Uterus (tissue), 4 donors: Measurements from ENCODE around the gene NDEL1. TPM values are rescaled to one million over a fixed set of nuclear protein-coding genes. Genes with fewer than 3 reads are reported as not detected.

ENCODE experiments used
- DNase-seq, 2 donors: peaks; one replicate each; pipeline ENCODE4 v3.0.0-alpha.2; 2019 to 2020
- H3K27ac ChIP-seq, 2 donors: fragments of 200-600 bp; sonication (generic); 1 replicate in 1 of 2; 2 replicates in 1 of 2; pipeline ENCODE4 v1.5.1; 2016 to 2018
- H3K27me3 ChIP-seq, 2 donors: fragments of 200-600 bp; sonication (generic); one replicate each; pipeline ENCODE4 v1.5.1; 2018 to 2019; ENCODE audit warnings: control low read depth in 1 of 2
- H3K36me3 ChIP-seq, 2 donors: fragments of 200-600 bp; sonication (generic); one replicate each; pipeline ENCODE4 v1.5.1; 2019; ENCODE audit warnings: control low read depth in 1 of 2
- H3K4me1 ChIP-seq, 2 donors: fragments of 200-600 bp; sonication (generic); one replicate each; pipeline ENCODE4 v1.5.1; 2018 to 2019; ENCODE audit warnings: control low read depth in 1 of 2
- H3K4me3 ChIP-seq, 2 donors: fragments of 200-600 bp; sonication (generic); 1 replicate in 1 of 2; 2 replicates in 1 of 2; pipeline ENCODE4 v1.5.1; 2018 to 2019; ENCODE audit warnings: mild to moderate bottlenecking in 1 of 2
- H3K9me3 ChIP-seq, 2 donors: fragments of 200-600 bp; sonication (generic); one replicate each; pipeline ENCODE4 v1.5.1; 2019; ENCODE audit warnings: control low read depth in 1 of 2
- CTCF ChIP-seq, 4 experiments: fragments of 200-600 bp in 2 of 4; fragments of 450-650 bp in 2 of 4; sonication (generic) in 2 of 4; IDR thresholded peaks; one replicate each; pipeline ENCODE4 v1.5.1; 2016 to 2019; ENCODE audit warnings: antibody characterized with exemption in 4 of 4, mild to moderate bottlenecking in 2 of 4, moderate library complexity in 1 of 4
- POLR2A ChIP-seq, 2 donors: fragments of 450-650 bp; IDR thresholded peaks; one replicate each; pipeline ENCODE4 v1.6.1; 2016; ENCODE audit warnings: antibody characterized with exemption in 2 of 2, mild to moderate bottlenecking in 1 of 2, moderate library complexity in 1 of 2
- intact Hi-C: fragments of 100-400 bp; cut with DNase I; formaldehyde crosslinking; loops from one replicate; pipeline ENCODE4 v1.15.1; 2023; ENCODE audit warnings: low total_unique reads
- total RNA-seq, 4 donors: library from RNA; depleted of rRNA in 3 of 4; stranded (reverse); fragments of >200 nt in 3 of 4; gene quantifications; one replicate each; pipeline versions ENCODE4 v1.1.0 to v1.2.4, GENCODE V29; 2014 to 2023
- donor health status: DM: yes; HTN: yes; CAD: no.

The NDEL1 gene
- total RNA-seq, 4 donors from 2014 or later, result 19.5 to 114 (median 63.8) TPM

- Histone ChIP-seq H3K4me1 (peaks cover 0 to 9% of the 10 kb centered on the region in 2 donors), H3K27ac (peak overlapping the region; percentile 43 to 56), H3K36me3 (no peaks in the 10 kb centered on the region), H3K9me3 (no peaks in the 10 kb centered on the region), H3K4me3 (no peak overlapping the region), H3K27me3 (no peaks in the 10 kb centered on the region)
- DNase-seq, result no peak
- intact Hi-C loops, result no loop called here
- TF ChIP-seq POLR2A (IDR thresholded peaks at IDR 0.05) (no peak), CTCF (IDR thresholded peaks at IDR 0.05) (no peak)
Observed at GRCh38 chr17:8480011-8480976, 44.6 kb downstream of the NDEL1 start.

GRCh38 chr17:8481089-8481488 is 45.4 kb downstream of the NDEL1 start:
- Histone ChIP-seq H3K4me1 (peaks cover 0 to 9% of the 10 kb centered on the region in 2 donors), H3K36me3 (no peaks in the 10 kb centered on the region), H3K27ac (no peak overlapping the region), H3K27me3 (no peaks in the 10 kb centered on the region), H3K4me3 (no peak overlapping the region), H3K9me3 (no peaks in the 10 kb centered on the region)
- no peak for TF ChIP-seq POLR2A (IDR thresholded peaks at IDR 0.05)
- TF ChIP-seq CTCF (IDR thresholded peaks at IDR 0.05), result no peak
- intact Hi-C loops, result no loop called here
- DNase-seq, result no peak

DNA sequence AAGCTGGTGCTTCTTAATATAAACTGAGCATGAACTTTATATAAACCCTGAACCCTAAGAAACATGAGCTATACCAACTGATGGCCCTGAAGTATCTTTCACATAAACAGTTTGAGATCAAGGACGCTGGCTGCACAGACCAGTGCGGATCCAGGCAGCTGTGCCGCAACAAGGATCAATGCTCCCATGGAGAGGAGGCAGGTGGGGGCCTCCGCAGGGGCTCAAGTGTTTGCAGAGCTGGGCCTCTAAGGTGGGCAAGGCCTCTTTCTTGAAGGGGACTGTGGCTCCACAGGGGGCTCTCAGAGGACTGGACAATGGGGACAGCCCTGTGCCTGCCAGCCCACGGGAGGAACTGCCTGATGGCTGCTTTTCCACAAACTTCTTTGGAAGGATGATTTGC is 46.0 kb downstream of the NDEL1 start:
- intact Hi-C loops, result no loop called here

DNA sequence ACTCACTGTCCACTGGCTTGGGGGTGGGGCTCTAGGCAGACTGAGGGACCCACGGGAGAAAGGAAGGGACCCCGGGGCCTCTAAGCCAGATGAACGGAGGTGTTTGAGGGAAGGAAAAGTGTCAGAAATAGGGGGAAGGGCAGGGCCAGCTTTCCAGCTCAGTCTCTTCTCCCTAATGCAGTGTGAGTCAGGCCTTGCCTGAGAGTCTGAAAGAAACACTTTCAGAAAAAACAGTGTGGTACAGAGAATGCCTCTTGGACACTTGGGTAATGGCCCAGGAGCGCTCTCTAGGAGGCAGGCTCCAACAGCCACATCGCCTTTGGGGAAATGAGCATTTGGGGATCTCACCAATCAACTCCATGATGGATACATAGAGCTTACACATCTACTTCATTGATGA is 46.9 kb downstream of the NDEL1 start:
- no peak overlapping the region for H3K27ac ChIP-seq
- no peak overlapping the region for H3K4me3 ChIP-seq
- H3K4me1 ChIP-seq, result peaks cover 0 to 9% of the 10 kb centered on the region in 2 donors

More for the DNA sequence above, 46.0 kb downstream of the NDEL1 start:
- no peak for TF ChIP-seq POLR2A (IDR thresholded peaks at IDR 0.05)
- no peak for TF ChIP-seq CTCF (IDR thresholded peaks at IDR 0.05)
- Histone ChIP-seq H3K36me3 (no peaks in the 10 kb centered on the region), H3K4me1 (peaks cover 0 to 9% of the 10 kb centered on the region in 2 donors), H3K4me3 (no peak overlapping the region), H3K27me3 (no peaks in the 10 kb centered on the region), H3K9me3 (no peaks in the 10 kb centered on the region), H3K27ac (no peak overlapping the region)
- no peak for DNase-seq

More for the DNA sequence above, 46.9 kb downstream of the NDEL1 start:
- intact Hi-C loops, result no loop called here
- no peak for TF ChIP-seq CTCF (IDR thresholded peaks at IDR 0.05)
- no peak for TF ChIP-seq POLR2A (IDR thresholded peaks at IDR 0.05)
- Histone ChIP-seq H3K36me3 (no peaks in the 10 kb centered on the region), H3K27me3 (no peaks in the 10 kb centered on the region), H3K9me3 (no peaks in the 10 kb centered on the region)
- no peak for DNase-seq
